Neural cell (in vitro differentiated cells): ENCODE measurements around the gene CCDC12. TPM values are rescaled to one million over a fixed set of nuclear protein-coding genes. Genes with fewer than 3 reads are reported as not detected.

Experiments
- H2AFZ ChIP-seq: fragments of 200-600, 300-800 bp; sonication (generic), shearing (Covaris generic); 2 replicates; pipeline ENCODE4 v1.6.0; 2014; ENCODE audit warnings: low read depth, mild to moderate bottlenecking, antibody characterized with exemption, low read length, moderate library complexity
- H3F3A ChIP-seq: fragments of 200-600 bp; shearing (Covaris generic); 2 replicates; pipeline ENCODE4 v1.6.1; 2016; ENCODE audit warnings: mild to moderate bottlenecking, moderate library complexity, mixed read lengths, antibody characterized with exemption, low read length; ENCODE audit not compliant: insufficient read depth, poor library complexity, severe bottlenecking
- H3K27ac ChIP-seq: fragments of 200-600, 300-800 bp; sonication (generic), shearing (Covaris generic); 2 replicates; pipeline ENCODE4 v1.5.1; 2014; ENCODE audit warnings: mild to moderate bottlenecking, low read length, moderate library complexity
- H3K27me3 ChIP-seq: fragments of 300-800, 200-600 bp; sonication (generic), shearing (Covaris generic); 2 replicates; pipeline ENCODE4 v1.6.0; 2014; ENCODE audit warnings: mild to moderate bottlenecking, low read depth, low read length, moderate library complexity; ENCODE audit not compliant: insufficient read depth
- H3K36me3 ChIP-seq: fragments of 300-800, 200-600 bp; sonication (generic), shearing (Covaris generic); 2 replicates; pipeline ENCODE4 v1.5.1; 2014; ENCODE audit warnings: mild to moderate bottlenecking, antibody characterized with exemption, low read length, moderate library complexity; ENCODE audit not compliant: insufficient read depth
- H3K4me2 ChIP-seq: fragments of 300-800, 200-600 bp; sonication (generic), shearing (Covaris generic); 2 replicates; pipeline ENCODE4 v1.6.0; 2014; ENCODE audit warnings: mild to moderate bottlenecking, low read length
- H3K4me3 ChIP-seq: fragments of 300-800, 200-600 bp; sonication (generic), shearing (Covaris generic); 2 replicates; pipeline ENCODE4 v1.5.1; 2014; ENCODE audit warnings: mild to moderate bottlenecking, low read length, moderate library complexity
- H3K79me2 ChIP-seq: fragments of 200-600 bp; shearing (Covaris generic); replicated peaks from 2 replicates; pipeline ENCODE4 v1.6.0; 2014; ENCODE audit warnings: mild to moderate bottlenecking, low read length, moderate library complexity; ENCODE audit not compliant: insufficient read depth
- H3K9ac ChIP-seq: fragments of 300-800, 200-600 bp; sonication (generic), shearing (Covaris generic); 2 replicates; pipeline ENCODE4 v1.6.1; 2016; ENCODE audit warnings: mild to moderate bottlenecking, low read length, mixed read lengths
- H3K9me2 ChIP-seq: fragments of 200-600 bp; shearing (Covaris generic); 2 replicates; pipeline ENCODE4 v1.6.1; 2016; ENCODE audit warnings: mild to moderate bottlenecking, low read length, mixed read lengths; ENCODE audit not compliant: insufficient read depth
- H3K9me3 ChIP-seq: fragments of 200-600, 300-800 bp; sonication (generic), shearing (Covaris generic); 2 replicates; pipeline ENCODE4 v1.6.1; 2016; ENCODE audit warnings: mild to moderate bottlenecking, mixed run types, low read length, moderate library complexity, mixed read lengths
- H4K20me1 ChIP-seq: fragments of 200-600 bp; shearing (Covaris generic); 2 replicates; pipeline ENCODE4 v1.6.1; 2016; ENCODE audit warnings: mild to moderate bottlenecking, mixed run types; ENCODE audit not compliant: insufficient read depth
- EP300 ChIP-seq: fragments of 450-650 bp; conservative IDR thresholded peaks from 2 replicates; pipeline ENCODE4 v1.6.1; 2014; ENCODE audit warnings: antibody characterized with exemption, mild to moderate bottlenecking, moderate library complexity; ENCODE audit not compliant: poor library complexity, severe bottlenecking
- EZH2 ChIP-seq: fragments of 200-600, 300-800 bp; shearing (Covaris generic), sonication (generic); IDR thresholded peaks from 2 replicates; pipeline ENCODE4 v1.6.1; 2014; ENCODE audit warnings: antibody characterized with exemption, low read length, borderline replicate concordance, mild to moderate bottlenecking; ENCODE audit not compliant: insufficient read depth, poor library complexity, severe bottlenecking
- MXI1 ChIP-seq: fragments of 450-650 bp; conservative IDR thresholded peaks from 2 replicates; pipeline ENCODE4 v1.6.1; 2014; ENCODE audit warnings: antibody characterized with exemption, mild to moderate bottlenecking; ENCODE audit not compliant: poor library complexity, severe bottlenecking
- POLR2AphosphoS5 ChIP-seq: IDR thresholded peaks from 2 replicates; pipeline ENCODE4 v1.6.1; 2012
- RAD21 ChIP-seq: fragments of 450-650 bp; conservative IDR thresholded peaks from 2 replicates; pipeline ENCODE4 v1.6.1; 2014; ENCODE audit warnings: antibody characterized with exemption, mild to moderate bottlenecking, moderate library complexity
- REST ChIP-seq: IDR thresholded peaks from 2 replicates; pipeline ENCODE4 v1.6.1; 2012; ENCODE audit warnings: borderline replicate concordance
- SMC3 ChIP-seq: fragments of 450-650 bp; conservative IDR thresholded peaks from 2 replicates; pipeline ENCODE4 v1.6.1; 2014; ENCODE audit warnings: antibody characterized with exemption, mild to moderate bottlenecking, moderate library complexity; ENCODE audit not compliant: poor library complexity
- TAF1 ChIP-seq: IDR thresholded peaks from 2 replicates; pipeline ENCODE4 v1.6.1; 2012; ENCODE audit warnings: low read depth
- polyA plus RNA-seq: library from polyadenylated mRNA; depleted of rRNA; stranded (reverse); fragments of >200 nt; gene quantifications from 2 replicates; pipeline ENCODE4 v1.2.3, GENCODE V29; 2014
- TF ChIP-seq, protein P1 (sequence below): fragments of 450-650 bp; IDR thresholded peaks from 2 replicates; pipeline ENCODE4 v1.5.1; 2014; ENCODE audit warnings: antibody characterized with exemption, mild to moderate bottlenecking, moderate library complexity; ENCODE audit not compliant: poor library complexity, severe bottlenecking

CCDC12 gene
- polyA plus RNA-seq, 1 donor from 2014 or later, result 46.4 TPM

DNA sequence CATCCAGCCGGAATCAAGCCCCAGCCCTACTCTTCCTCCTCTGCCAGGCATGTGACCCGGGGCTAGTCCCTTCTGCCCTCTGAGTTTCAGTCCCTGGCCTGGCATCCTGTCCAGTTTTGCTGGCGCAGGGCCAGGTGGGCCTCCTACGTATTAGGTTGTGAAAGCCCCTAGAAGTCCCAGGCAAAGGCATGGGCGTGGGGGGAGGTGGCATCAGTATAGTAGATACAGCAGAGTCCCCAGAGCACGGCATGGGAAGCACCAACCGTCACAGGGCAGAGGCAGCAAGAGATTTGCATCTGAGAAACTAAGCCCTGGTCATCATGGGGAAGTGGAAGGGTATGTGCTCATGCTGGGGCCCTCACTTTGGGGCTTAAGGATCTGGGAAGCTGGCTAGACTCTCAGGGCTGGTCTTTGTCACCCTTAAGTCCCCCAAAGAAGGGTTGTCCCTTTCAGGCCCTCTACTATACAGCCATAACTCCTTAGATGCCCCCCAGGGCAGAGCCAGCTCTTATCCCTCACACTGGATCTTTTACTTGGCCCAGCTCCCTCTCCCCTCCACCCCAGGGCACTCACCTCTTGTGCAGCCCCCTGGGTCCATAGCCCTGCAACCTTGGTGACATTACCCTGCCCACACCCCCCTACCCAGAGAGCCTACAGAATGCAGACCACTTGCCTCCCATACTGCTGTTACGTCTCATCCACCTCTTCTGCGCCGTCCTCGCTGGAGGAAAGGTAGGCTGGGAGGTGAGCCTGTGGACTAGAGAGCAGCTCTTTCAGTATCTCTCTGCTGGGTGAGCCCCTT lies 14.2 kb upstream of the CCDC12 start:
- Histone ChIP-seq H2AFZ (no peak overlapping the region), H3K4me3 (no peak overlapping the region), H3K79me2 (no peaks in the 10 kb centered on the region), H3F3A (no peaks in the 10 kb centered on the region), H3K9me3 (no peaks in the 10 kb centered on the region), H3K4me2 (no peak overlapping the region), H4K20me1 (no peaks in the 10 kb centered on the region), H3K36me3 (no peaks in the 10 kb centered on the region), H3K27ac (no peak overlapping the region), H3K27me3 (no peaks in the 10 kb centered on the region), H3K9ac (no peak overlapping the region), H3K9me2 (no peaks in the 10 kb centered on the region)
- TF ChIP-seq TAF1 (no peak), RAD21 (no peak), EZH2 (no peak), EP300 (no peak), MXI1 (no peak), REST (no peak), POLR2AphosphoS5 (no peak), SMC3 (no peak)
- TF ChIP-seq, protein P1, sequence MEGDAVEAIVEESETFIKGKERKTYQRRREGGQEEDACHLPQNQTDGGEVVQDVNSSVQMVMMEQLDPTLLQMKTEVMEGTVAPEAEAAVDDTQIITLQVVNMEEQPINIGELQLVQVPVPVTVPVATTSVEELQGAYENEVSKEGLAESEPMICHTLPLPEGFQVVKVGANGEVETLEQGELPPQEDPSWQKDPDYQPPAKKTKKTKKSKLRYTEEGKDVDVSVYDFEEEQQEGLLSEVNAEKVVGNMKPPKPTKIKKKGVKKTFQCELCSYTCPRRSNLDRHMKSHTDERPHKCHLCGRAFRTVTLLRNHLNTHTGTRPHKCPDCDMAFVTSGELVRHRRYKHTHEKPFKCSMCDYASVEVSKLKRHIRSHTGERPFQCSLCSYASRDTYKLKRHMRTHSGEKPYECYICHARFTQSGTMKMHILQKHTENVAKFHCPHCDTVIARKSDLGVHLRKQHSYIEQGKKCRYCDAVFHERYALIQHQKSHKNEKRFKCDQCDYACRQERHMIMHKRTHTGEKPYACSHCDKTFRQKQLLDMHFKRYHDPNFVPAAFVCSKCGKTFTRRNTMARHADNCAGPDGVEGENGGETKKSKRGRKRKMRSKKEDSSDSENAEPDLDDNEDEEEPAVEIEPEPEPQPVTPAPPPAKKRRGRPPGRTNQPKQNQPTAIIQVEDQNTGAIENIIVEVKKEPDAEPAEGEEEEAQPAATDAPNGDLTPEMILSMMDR, result no peak

GRCh38 chr3:46989146-46989810 lies 12.7 kb upstream of the CCDC12 start:
- H3K4me2 ChIP-seq, result no peak overlapping the region
- TF ChIP-seq EP300 (no peak), SMC3 (no peak), REST (no peak)
- TF ChIP-seq, protein P1, result no peak
- H3K79me2 ChIP-seq, result no peaks in the 10 kb centered on the region
- H3K9ac ChIP-seq, result no peak overlapping the region
- H4K20me1 ChIP-seq, result no peaks in the 10 kb centered on the region
- H3K27ac ChIP-seq, result no peak overlapping the region
- no peaks in the 10 kb centered on the region for H3K36me3 ChIP-seq
- H3F3A ChIP-seq, result no peaks in the 10 kb centered on the region
- no peaks in the 10 kb centered on the region for H3K9me3 ChIP-seq
- H3K27me3 ChIP-seq, result no peaks in the 10 kb centered on the region
- no peak overlapping the region for H3K4me3 ChIP-seq
- H2AFZ ChIP-seq, result no peak overlapping the region
- H3K9me2 ChIP-seq, result no peaks in the 10 kb centered on the region
